AG04449 (cell line): Measurements from ENCODE around the gene NCSTN.
A peak's percentile ranks its signal among the peaks of the same experiment; 100 is the strongest.

Experiments
- CTCF ChIA-PET: fragments of 350-600 bp; formaldehyde crosslinking; extraction: SDS; loops from one replicate; lab custom pipeline; 2021; ENCODE audit warnings: antibody characterized with exemption; lab: Yijun Ruan, JAX
- POLR2A ChIA-PET: fragments of 400-600, 350-600 bp; formaldehyde crosslinking; extraction: SDS; loops from one replicate; lab custom pipeline; 2020; ENCODE audit warnings: antibody characterized with exemption, inconsistent platforms; lab: Yijun Ruan, JAX
- DNase-seq: peaks from one replicate; pipeline ENCODE4 v3.0.0-alpha.2; 2010; ENCODE audit warnings: low read depth, low spot score
- H3K4me3 ChIP-seq: 2 replicates; pipeline ENCODE4 v1.5.1; 2011; ENCODE audit warnings: low read depth, mild to moderate bottlenecking, control low read depth, low read length
- TF ChIP-seq, protein P1 (sequence below): IDR thresholded peaks from one replicate; pipeline ENCODE4 v1.5.1; 2011; ENCODE audit warnings: mild to moderate bottlenecking, moderate library complexity, low read length, control low read depth, inconsistent platforms; ENCODE audit not compliant: insufficient read depth; ENCODE audit errors: missing control alignments

NCSTN gene

DNA sequence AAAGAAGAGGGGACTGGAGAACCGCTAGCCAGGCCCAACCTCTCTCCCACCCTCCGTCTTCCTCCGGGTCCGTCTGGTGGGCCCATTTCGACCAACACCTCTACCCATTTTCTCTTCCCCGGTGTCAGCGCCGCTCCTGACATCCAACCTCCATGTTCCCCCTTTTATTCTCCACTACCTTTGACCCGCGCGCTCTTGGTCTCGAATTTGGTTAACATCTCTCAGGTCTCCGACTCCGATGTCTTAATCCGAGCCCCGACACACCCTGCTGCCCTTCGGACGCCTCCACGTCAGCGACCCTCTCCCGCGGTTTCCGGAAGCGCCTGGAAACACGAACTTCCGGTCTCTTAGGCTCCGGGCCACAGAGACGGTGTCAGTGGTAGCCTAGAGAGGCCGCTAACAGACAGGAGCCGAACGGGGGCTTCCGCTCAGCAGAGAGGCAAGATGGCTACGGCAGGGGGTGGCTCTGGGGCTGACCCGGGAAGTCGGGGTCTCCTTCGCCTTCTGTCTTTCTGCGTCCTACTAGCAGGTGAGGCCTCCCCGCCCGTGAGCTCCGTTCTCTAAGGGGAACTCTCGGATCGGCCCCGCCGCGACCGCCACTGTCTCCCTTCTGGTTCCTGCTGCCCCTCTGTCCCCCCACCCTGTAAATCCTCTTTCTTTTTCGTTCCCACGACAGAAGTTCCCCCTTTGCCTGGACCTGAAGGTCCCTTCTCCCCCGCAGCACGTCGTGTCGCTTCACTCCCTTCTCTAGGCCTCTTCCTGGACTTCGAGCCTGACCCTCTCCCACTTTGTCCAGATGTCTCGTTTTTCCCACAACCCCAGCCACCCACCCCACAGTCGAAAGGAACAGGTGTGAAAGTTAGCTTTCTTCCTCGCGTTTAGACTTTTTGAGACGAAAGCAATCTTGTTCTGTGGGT is at the start of gene NCSTN, which contains the start of gene COPA:
Gene NCSTN, plus strand, starts transcription at position 431 of the 917 bp plus-strand sequence. Its CDS starts 14 bp downstream, at position 445.
Gene COPA, minus strand, starts transcription at position 298 of the 917 bp plus-strand sequence. Its CDS starts 80 bp downstream, at position 218.
- peak within 1 kb of the TSS; percentile 93 for H3K4me3 ChIP-seq
- POLR2A ChIA-PET = no interaction called here
- peak; percentile 84 for DNase-seq
- TF ChIP-seq, protein P1, sequence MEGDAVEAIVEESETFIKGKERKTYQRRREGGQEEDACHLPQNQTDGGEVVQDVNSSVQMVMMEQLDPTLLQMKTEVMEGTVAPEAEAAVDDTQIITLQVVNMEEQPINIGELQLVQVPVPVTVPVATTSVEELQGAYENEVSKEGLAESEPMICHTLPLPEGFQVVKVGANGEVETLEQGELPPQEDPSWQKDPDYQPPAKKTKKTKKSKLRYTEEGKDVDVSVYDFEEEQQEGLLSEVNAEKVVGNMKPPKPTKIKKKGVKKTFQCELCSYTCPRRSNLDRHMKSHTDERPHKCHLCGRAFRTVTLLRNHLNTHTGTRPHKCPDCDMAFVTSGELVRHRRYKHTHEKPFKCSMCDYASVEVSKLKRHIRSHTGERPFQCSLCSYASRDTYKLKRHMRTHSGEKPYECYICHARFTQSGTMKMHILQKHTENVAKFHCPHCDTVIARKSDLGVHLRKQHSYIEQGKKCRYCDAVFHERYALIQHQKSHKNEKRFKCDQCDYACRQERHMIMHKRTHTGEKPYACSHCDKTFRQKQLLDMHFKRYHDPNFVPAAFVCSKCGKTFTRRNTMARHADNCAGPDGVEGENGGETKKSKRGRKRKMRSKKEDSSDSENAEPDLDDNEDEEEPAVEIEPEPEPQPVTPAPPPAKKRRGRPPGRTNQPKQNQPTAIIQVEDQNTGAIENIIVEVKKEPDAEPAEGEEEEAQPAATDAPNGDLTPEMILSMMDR = no peak
- CTCF ChIA-PET = interaction anchor here (1.2 to 2.7 kb wide), 3 partner anchors 11 to 52 kb away, joined by 4 to 23 read pairs (median 6); no protein-coding TSS in a partner anchor

DNA sequence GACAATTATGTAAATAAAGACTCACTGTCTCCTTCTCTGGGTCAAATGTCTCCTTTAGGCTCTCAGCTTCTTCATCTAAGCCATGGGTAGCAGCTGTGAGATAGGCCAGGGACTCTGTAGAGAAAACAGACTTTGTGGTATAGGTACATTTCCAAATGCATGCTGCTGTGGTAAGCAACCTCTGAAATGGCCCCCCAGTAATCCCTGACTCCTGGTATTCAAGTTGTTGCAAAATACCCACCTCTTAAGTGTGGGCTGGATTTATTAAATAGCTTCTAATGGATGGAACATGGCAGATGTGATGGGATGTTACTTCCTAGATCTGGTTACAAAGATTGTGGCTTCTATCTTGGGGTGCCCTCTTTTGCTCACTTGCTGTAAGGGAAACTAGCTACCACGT is 47.1 kb upstream of the NCSTN start:
- no peak for DNase-seq
- TF ChIP-seq, protein P1 = no peak
- POLR2A ChIA-PET = interaction anchor here (0.6 to 1.0 kb wide), 2 partner anchors 11 to 15 kb away, joined by 3 to 5 read pairs; partner anchors contain the start of gene PEX19
- CTCF ChIA-PET = interaction anchor here (0.7 to 1.2 kb wide), 5 partner anchors 11 to 210 kb away, joined by 3 to 6 read pairs (median 3); partner anchors contain the start of gene PEX19
- H3K4me3 ChIP-seq = no peak overlapping the region

DNA sequence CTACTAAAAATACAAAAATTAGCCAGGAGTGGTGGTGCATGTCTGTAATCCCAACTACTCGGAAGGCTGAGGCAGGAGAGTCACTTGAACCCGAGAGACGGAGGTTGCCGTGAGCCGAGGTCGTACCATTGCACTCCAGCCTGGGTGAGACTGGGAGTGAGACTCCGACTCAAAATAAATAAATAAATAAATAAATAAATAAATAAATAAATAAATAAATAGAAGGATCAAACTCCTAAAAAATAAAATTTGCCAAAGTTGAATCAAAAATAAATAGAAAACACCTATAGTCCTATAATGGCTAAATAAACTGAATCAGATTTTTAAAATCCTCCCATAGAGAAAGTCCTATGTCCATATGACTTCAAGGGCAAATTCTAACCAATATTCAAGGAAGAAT is 43.0 kb upstream of the NCSTN start:
- ChIA-PET POLR2A (no interaction called here), CTCF (interaction anchor here (0.6 to 14.0 kb wide), 3 partner anchors 9 to 254 kb away, joined by 3 to 170 read pairs (median 3); no protein-coding TSS in a partner anchor)
- no peak for DNase-seq
- TF ChIP-seq, protein P1 = no peak
- H3K4me3 ChIP-seq = no peak overlapping the region

DNA sequence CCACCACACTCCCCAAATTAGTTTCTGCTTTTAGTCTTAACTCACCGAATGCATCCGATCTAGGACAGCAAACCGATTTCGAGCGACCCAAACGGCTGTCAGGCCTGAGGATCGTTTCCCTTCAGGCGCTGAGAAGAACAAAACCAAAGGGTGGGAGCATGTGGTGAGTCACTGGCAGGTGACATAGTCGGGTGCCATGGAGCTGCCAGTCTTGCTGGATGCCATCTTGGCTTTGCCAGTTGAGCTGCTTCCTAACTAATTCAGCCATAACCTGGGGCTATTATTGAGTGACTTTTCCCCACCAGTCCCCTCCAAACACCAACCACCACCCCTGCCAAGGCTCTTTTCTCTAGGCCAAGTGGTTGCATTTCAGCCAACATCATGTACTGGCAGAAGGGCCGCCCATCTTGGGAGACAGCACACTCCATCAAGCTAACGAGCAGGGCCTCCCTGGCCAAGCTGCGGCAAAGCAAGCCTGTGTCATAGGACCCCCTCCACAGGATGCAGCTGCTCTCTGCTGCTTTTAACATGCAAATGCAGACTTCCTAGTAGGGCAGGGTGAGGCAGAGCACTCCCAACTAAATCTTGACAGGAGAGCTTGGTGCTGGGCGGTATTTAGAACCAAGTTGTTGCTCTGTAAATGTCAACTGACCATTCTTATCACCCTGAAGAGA is 35.9 kb upstream of the NCSTN start:
- POLR2A ChIA-PET = no interaction called here
- CTCF ChIA-PET = interaction anchor here (0.9 to 14.0 kb wide), 4 partner anchors 16 to 114 kb away, joined by 3 to 170 read pairs (median 4); no protein-coding TSS in a partner anchor
- TF ChIP-seq, protein P1 = no peak
- no peak overlapping the region for H3K4me3 ChIP-seq
- no peak for DNase-seq

DNA sequence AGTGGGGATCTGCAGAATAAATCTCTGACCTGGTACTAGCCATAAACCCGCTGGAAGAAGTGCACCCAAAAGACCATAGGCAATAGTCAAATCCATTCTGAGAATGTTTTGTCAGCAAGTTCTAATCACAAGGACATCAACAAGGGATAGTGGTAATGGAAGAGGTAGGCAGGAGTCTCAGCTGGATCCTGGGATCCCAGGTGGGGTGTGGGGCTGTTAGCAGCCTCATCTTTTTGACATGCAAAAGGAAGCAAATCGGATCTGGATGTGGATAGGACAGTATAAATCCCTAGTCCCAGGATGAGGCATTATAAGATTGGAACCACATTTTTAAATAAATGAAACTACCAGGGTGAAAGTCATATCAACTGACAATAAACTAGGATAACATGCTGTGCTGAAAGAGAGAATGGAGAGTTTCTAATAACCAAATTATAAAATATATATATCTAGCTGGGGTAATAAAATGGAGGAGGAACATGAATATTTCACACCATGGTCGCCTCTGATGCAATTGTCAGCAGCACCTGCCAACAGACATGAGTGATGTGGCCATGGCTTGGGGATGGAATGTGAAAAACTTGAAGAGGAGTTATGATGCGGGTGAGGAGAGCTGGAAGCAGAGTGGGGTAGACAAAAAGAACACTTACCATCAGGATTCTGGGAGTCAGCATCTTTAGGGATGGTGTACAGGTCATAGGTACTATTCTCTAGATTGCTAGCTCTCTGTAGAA is 34.6 kb upstream of the NCSTN start:
- POLR2A ChIA-PET = interaction anchor here (0.8 kb wide), 1 partner anchor 20 kb away, joined by 3 read pairs; no protein-coding TSS in a partner anchor
- TF ChIP-seq, protein P1 = no peak
- CTCF ChIA-PET = interaction anchor here (0.9 to 14.0 kb wide), 5 partner anchors 11 to 68 kb away, joined by 3 to 170 read pairs (median 4); no protein-coding TSS in a partner anchor
- DNase-seq = no peak
- H3K4me3 ChIP-seq = no peak overlapping the region
